Erythroblast (primary cell): Measurements from ENCODE around the gene GPAT3.

Source experiments
- GATA1 ChIP-seq: IDR thresholded peaks from 2 replicates; pipeline ENCODE4 v1.6.1; 2011; ENCODE audit warnings: low read depth, mild to moderate bottlenecking, control low read depth, low read length, moderate library complexity
- POLR2A ChIP-seq: IDR thresholded peaks from 2 replicates; pipeline ENCODE4 v1.6.1; 2011; ENCODE audit warnings: mild to moderate bottlenecking, low read length

- TF ChIP-seq POLR2A (no peak), GATA1 (no peak)
Observed at GRCh38 chr4:83589279-83589678, 53.4 kb downstream of the GPAT3 start.
